Measurements from ENCODE around the gene AUTS2.

Gene AUTS2

GRCh38 chr7:69937097-69937496, 338.8 kb downstream of the AUTS2 start:
- Histone ChIP-seq H3K36me3 (ENCODE audit: insufficient read depth, low read length) (no peaks in the 10 kb centered on the region), H3K4me3 (ENCODE audit: low read length) (no peak overlapping the region), H3K27me3 (ENCODE audit: insufficient read depth, low read length) (no peaks in the 10 kb centered on the region), H3K9me3 (ENCODE audit: low read length) (no peaks in the 10 kb centered on the region), H2AFZ (ENCODE audit: low read depth, low read length) (no peak overlapping the region), H3K4me1 (ENCODE audit: insufficient read depth, low read length) (peaks cover 11% of the 10 kb centered on the region)

DNA sequence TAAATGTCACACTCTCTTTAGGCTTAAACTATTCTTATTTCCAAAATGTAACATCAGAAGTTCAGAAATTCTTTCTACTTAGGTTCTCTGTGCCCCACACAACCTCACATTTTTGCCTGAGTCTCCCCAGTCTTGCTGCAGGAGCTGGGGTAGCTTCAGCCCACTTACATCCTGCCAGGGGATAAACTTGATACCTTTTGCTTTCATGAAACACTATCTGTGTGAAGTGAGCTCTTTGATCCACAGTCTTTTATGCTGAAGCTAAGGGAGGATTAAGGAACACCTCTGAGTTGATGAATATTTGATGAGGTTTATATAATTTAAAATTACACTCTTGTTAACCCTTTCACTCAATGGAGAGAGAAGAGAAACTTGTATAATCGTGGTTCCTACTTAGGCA, 341.0 kb downstream of the AUTS2 start:
- Histone ChIP-seq H3K4me1 (ENCODE audit: insufficient read depth, low read length) (peaks cover 6% of the 10 kb centered on the region), H2AFZ (ENCODE audit: low read depth, low read length) (no peak overlapping the region), H3K27me3 (ENCODE audit: insufficient read depth, low read length) (no peaks in the 10 kb centered on the region), H3K36me3 (ENCODE audit: insufficient read depth, low read length) (no peaks in the 10 kb centered on the region), H3K9me3 (ENCODE audit: low read length) (no peaks in the 10 kb centered on the region), H3K4me3 (ENCODE audit: low read length) (no peak overlapping the region)

DNA sequence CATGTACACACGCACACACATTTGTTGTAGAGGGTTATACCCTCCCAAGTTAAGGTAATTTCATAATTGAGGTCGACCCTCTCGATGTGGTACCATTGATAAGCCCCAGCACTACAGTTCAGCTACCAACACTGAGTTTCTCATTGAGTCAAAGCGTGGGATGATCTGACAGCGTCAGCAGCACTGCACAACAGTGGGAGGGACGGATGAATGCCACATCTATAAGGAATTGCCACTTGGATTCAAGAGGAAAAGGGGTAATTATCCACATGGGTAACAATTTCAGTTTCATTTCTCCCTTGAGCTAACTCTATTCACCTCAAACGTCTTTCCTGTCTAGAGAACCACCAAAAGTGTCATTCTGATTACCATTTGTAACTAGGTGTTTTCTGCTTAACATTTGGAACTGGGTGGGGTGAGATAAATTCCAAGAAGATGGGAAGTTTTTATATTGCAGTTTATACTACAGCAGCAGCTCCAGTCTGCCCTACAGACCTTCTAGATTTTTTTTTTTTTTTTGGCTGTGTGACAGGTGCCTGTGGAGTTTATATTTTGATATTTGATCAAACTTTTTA, 342.9 kb downstream of the AUTS2 start:
- no peak overlapping the region for H2AFZ ChIP-seq (ENCODE audit: low read depth, low read length)
- no peaks in the 10 kb centered on the region for H3K27me3 ChIP-seq (ENCODE audit: insufficient read depth, low read length)
- no peaks in the 10 kb centered on the region for H3K9me3 ChIP-seq (ENCODE audit: low read length)
- H3K36me3 ChIP-seq (ENCODE audit: insufficient read depth, low read length) = no peaks in the 10 kb centered on the region
- H3K4me3 ChIP-seq (ENCODE audit: low read length) = no peak overlapping the region
- H3K4me1 ChIP-seq (ENCODE audit: insufficient read depth, low read length) = no peaks in the 10 kb centered on the region

GRCh38 chr7:69942573-69942972, 344.3 kb downstream of the AUTS2 start:
- H3K36me3 ChIP-seq (ENCODE audit: insufficient read depth, low read length) = no peaks in the 10 kb centered on the region
- H3K27me3 ChIP-seq (ENCODE audit: insufficient read depth, low read length) = no peaks in the 10 kb centered on the region
- H3K9me3 ChIP-seq (ENCODE audit: low read length) = no peaks in the 10 kb centered on the region
- no peak overlapping the region for H3K4me3 ChIP-seq (ENCODE audit: low read length)
- no peaks in the 10 kb centered on the region for H3K4me1 ChIP-seq (ENCODE audit: insufficient read depth, low read length)
- H2AFZ ChIP-seq (ENCODE audit: low read depth, low read length) = no peak overlapping the region

- H3K36me3 ChIP-seq (ENCODE audit: insufficient read depth, low read length) = no peaks in the 10 kb centered on the region
- H3K9me3 ChIP-seq (ENCODE audit: low read length) = no peaks in the 10 kb centered on the region
- no peaks in the 10 kb centered on the region for H3K4me1 ChIP-seq (ENCODE audit: insufficient read depth, low read length)
- H3K27me3 ChIP-seq (ENCODE audit: insufficient read depth, low read length) = no peaks in the 10 kb centered on the region
- H3K4me3 ChIP-seq (ENCODE audit: low read length) = no peak overlapping the region
- H2AFZ ChIP-seq (ENCODE audit: low read depth, low read length) = no peak overlapping the region
These were observed 348.6 kb downstream of the AUTS2 start for GRCh38 chr7:69946901-69947300.

GRCh38 chr7:69947998-69948397, 349.7 kb downstream of the AUTS2 start:
- Histone ChIP-seq H3K4me3 (ENCODE audit: low read length) (no peak overlapping the region), H2AFZ (ENCODE audit: low read depth, low read length) (no peak overlapping the region), H3K4me1 (ENCODE audit: insufficient read depth, low read length) (no peaks in the 10 kb centered on the region), H3K36me3 (ENCODE audit: insufficient read depth, low read length) (no peaks in the 10 kb centered on the region), H3K27me3 (ENCODE audit: insufficient read depth, low read length) (no peaks in the 10 kb centered on the region), H3K9me3 (ENCODE audit: low read length) (no peaks in the 10 kb centered on the region)

DNA sequence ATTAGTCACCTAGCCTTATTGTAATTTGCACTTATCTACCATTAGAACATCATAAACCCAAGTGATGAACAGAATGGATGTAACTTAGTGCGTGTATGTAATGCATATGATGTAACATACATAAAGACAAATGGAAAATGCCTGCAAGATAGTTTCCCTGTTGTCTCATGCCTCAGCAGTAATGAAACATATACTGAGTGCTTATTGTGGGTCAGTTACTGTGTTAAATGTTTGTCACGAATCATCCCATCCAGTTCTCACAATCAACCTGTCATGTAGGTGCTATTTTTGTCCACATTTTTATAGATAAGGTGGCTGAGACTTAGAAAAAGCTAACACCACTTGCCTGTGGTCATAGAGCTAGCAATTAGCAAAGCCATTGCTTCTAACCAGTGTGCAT, 350.8 kb downstream of the AUTS2 start:
- Histone ChIP-seq H3K36me3 (ENCODE audit: insufficient read depth, low read length) (no peaks in the 10 kb centered on the region), H3K4me1 (ENCODE audit: insufficient read depth, low read length) (no peaks in the 10 kb centered on the region), H3K4me3 (ENCODE audit: low read length) (no peak overlapping the region), H2AFZ (ENCODE audit: low read depth, low read length) (no peak overlapping the region), H3K9me3 (ENCODE audit: low read length) (no peaks in the 10 kb centered on the region), H3K27me3 (ENCODE audit: insufficient read depth, low read length) (no peaks in the 10 kb centered on the region)

DNA sequence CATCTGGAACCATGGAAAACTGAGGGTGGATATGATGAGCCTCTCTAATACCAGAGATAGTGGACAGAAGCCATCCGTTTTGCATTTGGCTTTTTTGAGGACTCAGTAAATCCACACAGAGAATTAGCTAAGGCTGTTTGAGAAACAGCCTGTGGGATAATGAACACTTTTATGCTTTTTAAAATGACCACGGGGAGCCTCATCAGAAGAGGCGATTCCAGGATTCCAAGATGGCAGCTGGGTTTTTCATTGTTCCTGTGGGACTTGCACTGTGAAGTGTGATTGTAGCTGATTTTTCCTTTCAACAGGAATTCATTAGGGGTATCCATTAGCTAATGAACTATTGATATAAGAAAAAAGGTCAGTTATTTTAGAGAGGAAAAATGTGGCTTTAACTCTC, 353.2 kb downstream of the AUTS2 start:
- Histone ChIP-seq H3K4me3 (ENCODE audit: low read length) (no peak overlapping the region), H3K9me3 (ENCODE audit: low read length) (no peaks in the 10 kb centered on the region), H2AFZ (ENCODE audit: low read depth, low read length) (no peak overlapping the region), H3K27me3 (ENCODE audit: insufficient read depth, low read length) (no peaks in the 10 kb centered on the region), H3K4me1 (ENCODE audit: insufficient read depth, low read length) (no peaks in the 10 kb centered on the region), H3K36me3 (ENCODE audit: insufficient read depth, low read length) (no peaks in the 10 kb centered on the region)

GRCh38 chr7:69953136-69954067, 355.1 kb downstream of the AUTS2 start:
- Histone ChIP-seq H2AFZ (ENCODE audit: low read depth, low read length) (no peak overlapping the region), H3K4me3 (ENCODE audit: low read length) (no peak overlapping the region), H3K36me3 (ENCODE audit: insufficient read depth, low read length) (no peaks in the 10 kb centered on the region), H3K4me1 (ENCODE audit: insufficient read depth, low read length) (no peaks in the 10 kb centered on the region), H3K9me3 (ENCODE audit: low read length) (no peaks in the 10 kb centered on the region), H3K27me3 (ENCODE audit: insufficient read depth, low read length) (no peaks in the 10 kb centered on the region)

DNA sequence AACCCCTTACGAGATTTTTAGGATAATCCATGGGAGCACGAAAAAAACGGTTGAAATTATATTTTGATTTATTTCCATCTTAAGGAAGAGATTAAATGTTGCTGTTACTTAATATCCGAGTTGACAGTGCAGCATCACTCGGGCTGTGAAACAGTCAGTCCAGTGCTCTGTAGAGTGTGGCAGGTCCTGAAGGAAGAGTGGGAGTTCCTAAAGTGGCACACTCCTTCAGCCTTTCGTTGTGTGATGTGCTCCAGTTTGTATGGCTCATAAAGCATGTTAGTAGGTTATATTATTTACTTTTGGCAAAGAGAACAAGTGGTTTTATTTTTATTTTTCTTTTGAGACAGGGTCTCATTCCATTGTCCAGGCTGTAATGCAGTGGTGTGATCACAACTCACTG, 358.3 kb downstream of the AUTS2 start:
- Histone ChIP-seq H3K4me1 (ENCODE audit: insufficient read depth, low read length) (peaks cover 3% of the 10 kb centered on the region), H3K36me3 (ENCODE audit: insufficient read depth, low read length) (no peaks in the 10 kb centered on the region), H3K27me3 (ENCODE audit: insufficient read depth, low read length) (no peaks in the 10 kb centered on the region), H3K4me3 (ENCODE audit: low read length) (no peak overlapping the region), H2AFZ (ENCODE audit: low read depth, low read length) (no peak overlapping the region), H3K9me3 (ENCODE audit: low read length) (no peaks in the 10 kb centered on the region)

- H3K27me3 ChIP-seq (ENCODE audit: insufficient read depth, low read length) = no peaks in the 10 kb centered on the region
These were observed 359.4 kb downstream of the AUTS2 start for GRCh38 chr7:69957661-69958060.

DNA sequence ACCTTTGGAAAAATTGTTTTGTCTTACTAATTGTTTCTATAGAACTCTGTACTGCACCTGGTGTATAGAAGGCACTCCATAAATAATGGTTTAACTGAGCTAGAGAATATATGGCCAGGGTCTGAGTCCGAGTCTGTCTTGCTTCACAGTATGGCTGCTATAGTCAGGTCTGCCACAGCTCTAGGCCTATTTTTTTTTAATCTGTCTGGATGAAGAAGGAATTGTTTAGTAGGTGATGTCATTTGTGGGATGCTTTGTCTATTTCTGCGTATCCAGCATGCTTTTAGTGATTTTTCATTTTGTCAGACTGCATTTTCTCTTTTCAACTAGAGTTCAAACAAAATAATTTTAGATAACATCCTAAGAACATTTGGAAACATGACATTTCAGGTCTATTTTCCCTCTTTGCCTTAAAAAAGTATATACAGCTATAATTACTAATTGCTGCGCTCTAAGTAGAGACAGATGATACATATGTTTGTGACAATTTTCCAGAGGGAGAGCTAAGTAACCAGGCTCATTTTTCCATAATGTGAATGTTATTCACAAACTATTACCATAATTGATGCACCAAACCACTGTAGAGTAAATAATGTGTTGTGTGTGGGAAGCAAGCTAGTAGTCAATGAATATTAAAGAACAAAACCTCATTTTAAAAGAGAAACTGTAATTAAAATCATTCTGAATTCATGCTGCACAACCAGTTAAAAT, 361.7 kb downstream of the AUTS2 start:
- Histone ChIP-seq H3K36me3 (ENCODE audit: insufficient read depth, low read length) (no peaks in the 10 kb centered on the region), H3K4me3 (ENCODE audit: low read length) (no peak overlapping the region), H3K4me1 (ENCODE audit: insufficient read depth, low read length) (peaks cover 23% of the 10 kb centered on the region), H3K9me3 (ENCODE audit: low read length) (no peaks in the 10 kb centered on the region), H3K27me3 (ENCODE audit: insufficient read depth, low read length) (no peaks in the 10 kb centered on the region), H2AFZ (ENCODE audit: low read depth, low read length) (no peak overlapping the region)

More at GRCh38 chr7:69957661-69958060, 359.4 kb downstream of the AUTS2 start:
- Histone ChIP-seq H3K4me1 (ENCODE audit: insufficient read depth, low read length) (peaks cover 13% of the 10 kb centered on the region), H3K9me3 (ENCODE audit: low read length) (no peaks in the 10 kb centered on the region), H2AFZ (ENCODE audit: low read depth, low read length) (no peak overlapping the region), H3K36me3 (ENCODE audit: insufficient read depth, low read length) (no peaks in the 10 kb centered on the region), H3K4me3 (ENCODE audit: low read length) (no peak overlapping the region)

DNA sequence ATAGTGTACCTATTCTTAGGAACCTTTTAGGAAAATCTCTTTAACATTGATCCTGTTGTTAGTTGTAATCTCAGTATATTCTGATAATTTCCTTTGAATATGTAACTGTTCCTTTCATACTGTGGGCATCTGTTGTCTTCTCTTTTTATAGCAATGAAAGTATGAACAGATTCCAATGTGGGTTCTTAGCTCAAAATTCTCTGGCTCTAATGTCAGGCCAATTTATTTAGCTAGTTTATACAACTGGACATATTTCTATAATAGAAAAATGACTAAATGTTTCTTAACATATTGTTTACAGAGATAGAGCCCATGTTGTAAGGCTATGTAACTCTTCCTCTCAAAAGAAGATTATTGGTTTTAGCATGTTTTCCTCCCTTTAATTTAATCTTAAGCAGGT, 363.2 kb downstream of the AUTS2 start:
- no peaks in the 10 kb centered on the region for H3K9me3 ChIP-seq (ENCODE audit: low read length)
- H3K36me3 ChIP-seq (ENCODE audit: insufficient read depth, low read length) = no peaks in the 10 kb centered on the region
- no peak overlapping the region for H3K4me3 ChIP-seq (ENCODE audit: low read length)
- peaks cover 23% of the 10 kb centered on the region for H3K4me1 ChIP-seq (ENCODE audit: insufficient read depth, low read length)
- H3K27me3 ChIP-seq (ENCODE audit: insufficient read depth, low read length) = no peaks in the 10 kb centered on the region
- no peak overlapping the region for H2AFZ ChIP-seq (ENCODE audit: low read depth, low read length)

All from neuron (in vitro differentiated cells).